Measurements from ENCODE around the gene MORF4L1. TPM values are rescaled to one million over a fixed set of nuclear protein-coding genes. Genes with fewer than 3 reads are reported as not detected.
"Not testable (repeated sequence)": the region's sequence is repeated elsewhere in the genome, so short reads cannot be mapped to it uniquely, and the experiment has no call there.

MORF4L1 gene
- total RNA-seq, 1 donor, result 456 TPM

DNA sequence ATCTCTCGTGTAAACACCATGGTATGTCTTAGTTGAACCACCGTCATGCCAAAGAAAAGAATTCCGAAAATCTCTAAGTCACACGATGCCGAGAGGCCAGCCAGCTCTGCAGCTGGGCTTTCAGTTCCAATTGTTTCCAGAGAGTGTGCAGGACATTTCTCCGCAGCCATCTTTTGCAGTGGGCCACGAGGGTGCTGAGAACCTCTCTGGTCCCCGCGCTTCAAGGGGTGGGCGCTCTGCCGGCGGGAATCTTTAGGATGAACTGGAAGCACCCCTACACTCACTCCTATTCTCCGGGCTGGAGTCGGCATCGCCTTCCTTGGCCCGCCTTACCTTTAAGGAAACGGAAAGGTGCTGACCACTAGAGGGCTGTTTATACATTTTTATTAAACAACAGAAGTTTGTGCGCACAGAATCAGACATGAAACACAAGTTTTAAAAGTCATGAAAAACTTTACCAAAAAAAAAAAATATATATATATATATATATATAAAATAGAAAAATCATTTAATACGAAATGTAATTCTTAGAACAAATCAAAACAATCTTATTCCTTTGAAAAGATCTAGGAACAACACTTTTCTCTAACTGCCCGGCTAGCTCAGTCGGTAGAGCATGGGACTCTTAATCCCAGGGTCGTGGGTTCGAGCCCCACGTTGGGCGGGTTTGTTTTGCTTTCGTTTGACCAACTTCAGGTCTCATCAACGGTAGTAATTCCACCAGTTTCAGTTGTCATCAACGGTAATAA lies 12.5 kb upstream of the MORF4L1 start:
- TF ChIP-seq, protein P1, sequence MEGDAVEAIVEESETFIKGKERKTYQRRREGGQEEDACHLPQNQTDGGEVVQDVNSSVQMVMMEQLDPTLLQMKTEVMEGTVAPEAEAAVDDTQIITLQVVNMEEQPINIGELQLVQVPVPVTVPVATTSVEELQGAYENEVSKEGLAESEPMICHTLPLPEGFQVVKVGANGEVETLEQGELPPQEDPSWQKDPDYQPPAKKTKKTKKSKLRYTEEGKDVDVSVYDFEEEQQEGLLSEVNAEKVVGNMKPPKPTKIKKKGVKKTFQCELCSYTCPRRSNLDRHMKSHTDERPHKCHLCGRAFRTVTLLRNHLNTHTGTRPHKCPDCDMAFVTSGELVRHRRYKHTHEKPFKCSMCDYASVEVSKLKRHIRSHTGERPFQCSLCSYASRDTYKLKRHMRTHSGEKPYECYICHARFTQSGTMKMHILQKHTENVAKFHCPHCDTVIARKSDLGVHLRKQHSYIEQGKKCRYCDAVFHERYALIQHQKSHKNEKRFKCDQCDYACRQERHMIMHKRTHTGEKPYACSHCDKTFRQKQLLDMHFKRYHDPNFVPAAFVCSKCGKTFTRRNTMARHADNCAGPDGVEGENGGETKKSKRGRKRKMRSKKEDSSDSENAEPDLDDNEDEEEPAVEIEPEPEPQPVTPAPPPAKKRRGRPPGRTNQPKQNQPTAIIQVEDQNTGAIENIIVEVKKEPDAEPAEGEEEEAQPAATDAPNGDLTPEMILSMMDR (IDR thresholded peaks at IDR 0.05; ENCODE audit: extremely low read depth, low read depth, low read length), result peak; percentile 56
- H3K27ac ChIP-seq (ENCODE audit: low read depth, low read length), result peak overlapping the region; percentile 96
- H2AFZ ChIP-seq (ENCODE audit: low read length), result peak overlapping the region; percentile 95
- DNase-seq (ENCODE audit: insufficient read length, low spot score, missing footprints), result peak; percentile 89
- H3K4me1 ChIP-seq (ENCODE audit: insufficient read depth, low read length), result peaks cover 9% of the 10 kb centered on the region
- H3K9me3 ChIP-seq (ENCODE audit: low read depth, low read length), result no peaks in the 10 kb centered on the region
- H3K4me2 ChIP-seq (ENCODE audit: insufficient read depth, low read length), result peak overlapping the region; percentile 86
- H3K4me3 ChIP-seq (ENCODE audit: insufficient read depth, low read length), result peak overlapping the region; percentile 79
- H4K20me1 ChIP-seq (ENCODE audit: insufficient read depth, low read length), result no peaks in the 10 kb centered on the region
- no peaks in the 10 kb centered on the region for H3K79me2 ChIP-seq (ENCODE audit: insufficient read depth, low read length)
- H3K27me3 ChIP-seq (ENCODE audit: insufficient read depth, low read length), result no peaks in the 10 kb centered on the region
- H3K36me3 ChIP-seq (ENCODE audit: insufficient read depth, low read length), result no peaks in the 10 kb centered on the region

DNA sequence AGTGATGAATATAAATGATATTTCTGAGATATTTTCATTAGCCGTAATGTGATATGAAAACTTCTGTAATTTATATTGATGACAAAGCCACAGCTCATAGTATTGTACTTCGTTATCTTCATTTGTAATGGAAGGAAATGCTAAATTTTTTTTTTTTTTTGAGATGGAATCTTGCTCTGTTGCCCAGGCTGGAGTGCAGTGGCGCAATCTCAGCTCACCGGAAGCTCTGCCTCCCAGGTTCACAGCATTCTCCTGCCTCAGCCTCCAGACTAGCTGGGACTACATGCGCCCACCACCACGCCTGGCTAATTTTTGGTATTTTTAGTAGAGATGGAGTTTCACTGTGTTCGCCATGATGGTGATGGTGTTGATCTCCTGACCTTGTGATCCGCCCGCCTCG lies 7.1 kb upstream of the MORF4L1 start:
- not testable (repeated sequence) for H3K27me3 ChIP-seq (ENCODE audit: insufficient read depth, low read length); H2AFZ ChIP-seq (ENCODE audit: low read length); H3K4me2 ChIP-seq (ENCODE audit: insufficient read depth, low read length); H4K20me1 ChIP-seq (ENCODE audit: insufficient read depth, low read length); H3K27ac ChIP-seq (ENCODE audit: low read depth, low read length); H3K4me3 ChIP-seq (ENCODE audit: insufficient read depth, low read length); H3K9me3 ChIP-seq (ENCODE audit: low read depth, low read length); DNase-seq (ENCODE audit: insufficient read length, low spot score, missing footprints); H3K36me3 ChIP-seq (ENCODE audit: insufficient read depth, low read length); H3K4me1 ChIP-seq (ENCODE audit: insufficient read depth, low read length); H3K79me2 ChIP-seq (ENCODE audit: insufficient read depth, low read length)

DNA sequence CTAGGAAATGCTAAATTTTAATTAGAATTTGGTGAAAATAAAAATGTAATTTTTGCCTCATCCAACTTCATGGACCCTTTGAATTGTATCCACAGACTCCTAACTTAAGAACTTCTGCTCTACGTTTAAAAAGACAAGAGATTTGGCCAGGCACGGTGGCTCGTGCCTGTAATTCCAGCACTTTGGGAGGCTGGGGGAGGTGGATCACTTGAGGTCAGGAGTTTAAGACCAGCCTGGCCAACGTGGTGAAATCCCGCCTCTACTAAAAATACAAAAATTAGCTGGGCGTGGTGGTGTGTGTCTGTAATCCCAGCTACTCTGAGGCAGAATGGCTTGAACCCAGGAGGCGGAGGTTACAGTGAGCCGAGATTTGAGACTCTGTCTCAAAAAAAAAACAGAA lies 6.7 kb upstream of the MORF4L1 start:
- not testable (repeated sequence) for H3K4me1 ChIP-seq (ENCODE audit: insufficient read depth, low read length); DNase-seq (ENCODE audit: insufficient read length, low spot score, missing footprints); H4K20me1 ChIP-seq (ENCODE audit: insufficient read depth, low read length); H3K4me3 ChIP-seq (ENCODE audit: insufficient read depth, low read length); H3K4me2 ChIP-seq (ENCODE audit: insufficient read depth, low read length); H2AFZ ChIP-seq (ENCODE audit: low read length); H3K36me3 ChIP-seq (ENCODE audit: insufficient read depth, low read length); H3K79me2 ChIP-seq (ENCODE audit: insufficient read depth, low read length); H3K9me3 ChIP-seq (ENCODE audit: low read depth, low read length); H3K27me3 ChIP-seq (ENCODE audit: insufficient read depth, low read length); H3K27ac ChIP-seq (ENCODE audit: low read depth, low read length)

DNA sequence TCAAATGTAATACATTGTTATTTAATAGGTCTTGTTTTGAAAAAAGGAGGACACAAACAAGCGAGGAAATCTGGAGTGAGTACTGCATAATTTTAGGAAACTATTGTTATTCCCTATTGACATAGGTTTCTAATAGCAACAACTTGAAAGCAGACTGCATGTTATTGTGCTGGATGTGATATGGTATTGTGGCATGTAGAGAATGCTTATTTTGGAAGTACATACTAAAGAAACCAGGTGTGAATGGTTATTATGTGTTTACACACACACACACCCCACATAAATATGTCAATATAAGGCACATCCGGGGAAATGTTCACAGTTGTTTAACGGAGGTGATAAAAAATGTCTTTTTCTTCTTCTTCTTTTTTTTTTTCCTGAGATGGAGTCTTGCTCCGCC lies 5.9 kb upstream of the MORF4L1 start:
- Histone ChIP-seq H3K4me3 (ENCODE audit: insufficient read depth, low read length) (no peak overlapping the region), H3K4me2 (ENCODE audit: insufficient read depth, low read length) (no peak overlapping the region), H3K27me3 (ENCODE audit: insufficient read depth, low read length) (no peaks in the 10 kb centered on the region), H2AFZ (ENCODE audit: low read length) (no peak overlapping the region), H3K9me3 (ENCODE audit: low read depth, low read length) (no peaks in the 10 kb centered on the region), H3K36me3 (ENCODE audit: insufficient read depth, low read length) (no peaks in the 10 kb centered on the region), H4K20me1 (ENCODE audit: insufficient read depth, low read length) (no peaks in the 10 kb centered on the region), H3K4me1 (ENCODE audit: insufficient read depth, low read length) (no peaks in the 10 kb centered on the region), H3K27ac (ENCODE audit: low read depth, low read length) (no peak overlapping the region), H3K79me2 (ENCODE audit: insufficient read depth, low read length) (no peaks in the 10 kb centered on the region)
- TF ChIP-seq, protein P1 (IDR thresholded peaks at IDR 0.05; ENCODE audit: extremely low read depth, low read depth, low read length), result no peak
- DNase-seq (ENCODE audit: insufficient read length, low spot score, missing footprints), result no peak

DNA sequence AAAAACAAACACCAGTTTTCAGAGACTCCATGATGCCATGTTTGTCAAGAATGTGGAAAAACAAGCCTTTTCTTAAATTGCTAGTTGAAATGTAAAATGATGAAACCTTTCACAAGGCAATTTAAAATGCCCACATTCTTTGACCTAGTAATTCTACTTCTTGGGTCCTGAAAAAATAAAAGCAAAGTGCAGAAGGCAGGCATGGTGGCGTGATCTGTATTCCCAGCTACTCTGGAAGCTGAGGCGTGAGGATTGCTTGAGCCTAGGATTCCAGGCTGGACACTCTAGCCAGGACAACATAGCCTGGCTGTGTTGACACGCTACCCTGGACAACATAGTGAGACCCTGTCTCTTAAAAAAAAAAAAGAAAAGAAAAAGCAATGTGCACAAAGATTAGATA lies 4.3 kb upstream of the MORF4L1 start:
- no peak for DNase-seq (ENCODE audit: insufficient read length, low spot score, missing footprints)
- Histone ChIP-seq H3K36me3 (ENCODE audit: insufficient read depth, low read length) (no peaks in the 10 kb centered on the region), H3K27ac (ENCODE audit: low read depth, low read length) (no peak overlapping the region), H3K4me3 (ENCODE audit: insufficient read depth, low read length) (no peak overlapping the region), H3K9me3 (ENCODE audit: low read depth, low read length) (no peaks in the 10 kb centered on the region), H3K27me3 (ENCODE audit: insufficient read depth, low read length) (no peaks in the 10 kb centered on the region), H3K4me1 (ENCODE audit: insufficient read depth, low read length) (peaks cover 4% of the 10 kb centered on the region), H3K79me2 (ENCODE audit: insufficient read depth, low read length) (peaks cover 6% of the 10 kb centered on the region), H4K20me1 (ENCODE audit: insufficient read depth, low read length) (no peaks in the 10 kb centered on the region), H2AFZ (ENCODE audit: low read length) (no peak overlapping the region), H3K4me2 (ENCODE audit: insufficient read depth, low read length) (no peak overlapping the region)
- TF ChIP-seq, protein P1 (IDR thresholded peaks at IDR 0.05; ENCODE audit: extremely low read depth, low read depth, low read length), result no peak

DNA sequence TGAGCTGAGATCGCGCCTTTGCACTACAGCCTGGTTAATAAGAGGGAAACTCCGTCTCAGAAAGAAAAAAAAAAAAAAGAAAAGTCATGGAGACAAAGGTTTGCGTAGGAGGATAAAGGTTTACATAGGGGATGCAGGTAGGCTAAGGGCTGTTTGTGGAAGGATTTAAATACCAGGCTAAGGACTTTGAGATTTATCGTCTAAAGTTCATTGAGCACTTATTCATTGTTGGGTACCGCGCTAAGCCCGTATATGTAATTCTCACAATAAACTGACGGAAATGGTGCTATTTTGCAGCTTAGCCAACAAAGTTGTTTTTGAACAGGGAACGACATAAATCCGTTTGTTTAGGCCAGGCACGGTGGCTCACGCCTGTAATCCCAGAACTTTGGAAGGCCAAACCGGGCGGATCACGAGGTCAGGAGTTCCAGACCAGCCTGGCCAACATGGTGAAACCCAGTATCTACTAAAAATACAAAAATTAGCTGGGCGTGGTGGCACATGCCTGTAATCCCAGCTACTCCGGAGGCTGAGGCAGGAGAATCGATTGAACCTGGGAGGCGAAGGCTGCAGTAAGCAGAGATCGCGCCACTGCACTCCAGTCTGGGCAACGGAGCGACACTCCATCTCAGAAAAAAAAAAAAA lies 1.1 kb upstream of the MORF4L1 start:
- Histone ChIP-seq H3K79me2 (ENCODE audit: insufficient read depth, low read length) (peaks cover 38% of the 10 kb centered on the region), H2AFZ (ENCODE audit: low read length) (peak overlapping the region; percentile 99), H4K20me1 (ENCODE audit: insufficient read depth, low read length) (peaks cover 31% of the 10 kb centered on the region), H3K4me2 (ENCODE audit: insufficient read depth, low read length) (peak overlapping the region; percentile 97), H3K4me1 (ENCODE audit: insufficient read depth, low read length) (peaks cover 20% of the 10 kb centered on the region), H3K27ac (ENCODE audit: low read depth, low read length) (peak overlapping the region; percentile 87)
- not testable (repeated sequence) for H3K27me3 ChIP-seq (ENCODE audit: insufficient read depth, low read length); DNase-seq (ENCODE audit: insufficient read length, low spot score, missing footprints); H3K36me3 ChIP-seq (ENCODE audit: insufficient read depth, low read length); H3K4me3 ChIP-seq (ENCODE audit: insufficient read depth, low read length); H3K9me3 ChIP-seq (ENCODE audit: low read depth, low read length)
